ENCODE data around the gene POLA2.
A peak's percentile ranks its signal among the peaks of the same experiment; 100 is the strongest.

The POLA2 gene

DNA sequence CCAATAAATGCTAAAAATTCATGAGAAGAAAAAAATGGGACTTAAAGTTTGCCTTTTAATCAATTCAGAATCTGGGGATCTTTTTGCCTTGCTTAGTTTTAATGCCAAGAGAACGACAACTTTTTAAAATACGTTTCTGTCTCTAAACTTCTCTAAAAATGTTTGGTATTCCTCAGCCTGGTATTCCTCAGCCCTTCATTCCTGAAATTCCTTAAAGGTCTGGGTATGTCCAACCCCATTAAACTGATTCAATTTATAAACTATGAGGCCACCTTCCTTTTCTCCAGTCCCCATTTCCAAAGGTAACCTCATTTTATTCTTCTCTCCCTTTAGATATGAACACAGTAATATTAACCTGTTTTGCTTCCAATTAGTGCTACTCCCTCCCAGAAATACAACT lies 16.6 kb downstream of the POLA2 start:
- DNase-seq, result no peak
- intact Hi-C loops (cut with DNase I), result no loop called here

DNA sequence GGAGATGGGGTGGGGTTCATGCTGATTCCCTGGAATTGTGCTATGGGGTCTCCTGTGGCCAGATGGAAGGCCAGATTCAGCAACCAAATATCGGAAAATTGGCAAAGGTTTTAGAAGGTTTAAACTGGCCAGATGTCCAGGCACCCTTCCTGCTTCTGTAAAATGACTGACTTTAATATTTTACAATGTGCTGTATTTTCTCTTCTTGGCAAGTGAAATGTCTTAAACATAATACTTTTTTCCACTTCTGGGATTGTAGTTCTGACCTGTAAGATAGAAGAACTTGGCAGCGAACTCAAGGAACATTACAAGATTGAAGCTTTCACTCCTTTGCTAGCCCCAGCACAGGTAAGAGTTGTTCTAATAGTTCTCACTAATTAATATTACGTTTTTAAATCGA lies 17.5 kb downstream of the POLA2 start:
- intact Hi-C loops (cut with DNase I), result no loop called here
- DNase-seq, result no peak

DNA sequence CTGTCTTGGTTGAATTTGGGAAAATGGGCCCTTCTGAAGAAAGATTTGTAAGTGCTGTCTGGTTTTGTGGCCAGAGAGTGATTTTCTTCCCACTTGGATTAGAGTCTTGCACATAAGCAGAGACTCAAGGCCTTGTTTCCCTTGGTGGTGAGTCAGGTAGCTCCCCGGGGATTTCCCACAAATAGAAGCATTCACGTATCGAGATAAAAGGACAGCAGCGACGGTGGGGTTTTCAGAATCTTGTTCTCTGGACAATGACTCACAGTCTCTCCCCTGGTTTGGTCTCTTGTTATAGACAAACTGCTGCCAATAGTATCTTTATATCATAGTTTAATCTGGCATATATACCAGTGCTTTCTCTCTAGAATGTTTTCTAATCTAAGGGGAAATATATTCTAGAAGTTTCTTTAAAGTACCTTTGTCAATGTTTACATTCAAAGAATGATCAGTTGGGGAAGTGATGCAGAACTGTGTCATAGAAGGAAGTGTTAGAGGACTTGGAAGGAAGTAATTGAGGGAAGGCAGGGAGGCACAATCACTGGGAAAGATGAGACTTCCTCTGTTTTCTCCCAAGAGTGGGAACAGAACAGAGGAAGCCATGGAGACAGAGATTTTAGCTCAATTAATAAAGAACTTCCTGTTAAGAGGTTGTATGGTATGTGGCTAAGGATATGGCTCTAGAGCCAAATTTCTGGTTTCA lies 18.1 kb downstream of the POLA2 start:
- DNase-seq, result no peak
- intact Hi-C loops (cut with DNase I), result no loop called here

DNA sequence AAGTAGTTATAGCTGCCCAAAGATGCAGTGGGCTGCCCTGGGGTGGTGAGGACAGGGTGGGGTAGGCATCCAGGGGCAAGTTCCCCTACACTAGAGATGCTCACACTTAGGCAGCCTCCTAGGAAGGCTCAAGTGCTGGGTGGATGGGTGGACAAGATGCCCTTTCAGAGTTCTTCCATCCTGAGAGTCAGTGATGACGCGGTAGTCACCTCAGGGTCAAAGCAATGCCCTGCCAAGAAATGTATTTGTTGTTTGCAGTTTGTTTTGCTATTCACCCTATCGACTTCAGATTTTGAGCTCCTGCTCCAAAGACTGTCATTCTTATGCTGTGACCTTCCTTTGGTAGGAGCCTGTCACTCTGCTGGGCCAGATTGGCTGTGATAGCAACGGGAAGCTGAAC lies 18.9 kb downstream of the POLA2 start:
- DNase-seq, result no peak
- intact Hi-C loops (cut with DNase I), result no loop called here

DNA sequence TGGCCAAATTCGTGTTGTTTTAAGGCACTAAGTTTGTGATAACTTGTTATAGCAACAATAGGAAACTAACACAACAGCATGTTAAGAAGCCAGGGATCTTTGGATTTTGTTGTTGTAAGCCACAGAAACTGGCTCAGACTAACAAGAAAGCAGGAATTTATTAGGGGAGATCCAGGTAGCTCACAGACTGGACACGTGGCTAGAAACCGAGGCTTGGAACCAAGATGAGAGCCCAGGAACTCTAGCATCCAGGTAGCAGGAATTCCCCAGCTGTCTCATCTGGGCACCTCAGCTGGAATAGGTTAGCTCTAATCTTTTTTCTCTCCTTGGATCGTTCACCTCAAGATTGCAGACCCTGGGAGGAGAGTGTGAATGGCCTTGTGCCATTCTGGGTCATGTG lies 24.9 kb downstream of the POLA2 start:
- intact Hi-C loops (cut with DNase I), result no loop called here
- no peak for DNase-seq

DNA sequence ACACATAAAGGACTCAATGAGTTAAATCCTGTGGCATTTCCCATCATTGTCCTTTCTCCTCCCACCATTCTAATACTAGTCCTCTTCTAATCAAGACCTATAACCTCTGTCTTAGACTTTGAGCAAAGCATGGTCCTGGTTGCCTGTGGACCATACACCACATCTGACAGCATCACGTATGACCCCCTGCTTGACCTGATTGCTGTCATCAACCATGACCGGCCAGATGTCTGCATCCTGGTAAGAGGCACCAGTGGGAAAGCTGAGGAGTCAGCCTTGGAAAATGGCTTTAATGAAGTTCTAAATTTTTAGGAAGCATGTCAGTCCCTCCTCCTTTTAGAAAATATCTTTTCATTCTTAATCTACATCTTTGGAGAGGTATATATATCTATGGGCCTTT lies 25.8 kb downstream of the POLA2 start:
- intact Hi-C loops (cut with DNase I), result no loop called here

DNA sequence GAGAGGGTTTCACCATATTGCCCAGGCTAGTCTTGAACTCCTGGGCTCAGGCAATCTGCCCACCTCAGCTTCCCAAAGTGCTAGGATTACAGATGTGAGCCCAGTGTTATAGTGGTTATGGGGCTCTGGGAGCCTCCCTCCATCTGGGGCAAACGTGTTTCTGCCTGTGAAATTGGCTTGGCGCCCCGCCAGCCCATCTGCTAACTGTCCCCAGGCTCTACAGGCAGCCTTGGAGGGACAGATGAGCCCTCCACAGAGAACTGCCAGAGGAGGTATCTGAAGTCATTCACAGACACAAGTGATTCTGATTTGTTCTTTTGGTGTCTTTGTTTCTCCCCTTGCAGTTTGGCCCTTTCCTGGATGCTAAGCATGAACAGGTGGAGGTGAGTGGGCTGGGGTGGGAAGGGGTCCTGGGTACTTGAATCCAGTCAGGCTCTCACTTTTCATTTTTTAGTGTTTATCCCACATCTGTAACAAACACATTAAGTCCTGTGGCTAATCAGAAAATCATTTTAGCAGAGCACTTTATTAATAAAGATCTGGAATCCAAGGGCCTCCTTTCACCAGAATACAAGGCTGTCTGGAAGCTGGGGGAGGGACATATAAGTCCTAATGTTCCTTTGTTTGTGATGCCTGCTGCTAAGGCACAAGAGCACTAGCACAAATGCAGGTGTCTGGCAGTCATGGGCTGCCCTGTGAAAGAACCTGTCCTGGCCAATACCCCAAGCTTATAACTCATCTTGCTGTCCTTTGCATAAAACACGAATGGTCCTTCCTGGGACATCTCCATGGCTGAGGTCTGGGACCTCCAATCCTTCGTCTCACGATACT lies 27.2 kb downstream of the POLA2 start:
- intact Hi-C loops (cut with DNase I), result no loop called here
- DNase-seq, result peak in 7 of 10 donors; percentile 50 to 93 (median 70)

More for the DNA sequence above, 25.8 kb downstream of the POLA2 start:
- peak in 1 of 10 donors; percentile 1 for DNase-seq

DNA sequence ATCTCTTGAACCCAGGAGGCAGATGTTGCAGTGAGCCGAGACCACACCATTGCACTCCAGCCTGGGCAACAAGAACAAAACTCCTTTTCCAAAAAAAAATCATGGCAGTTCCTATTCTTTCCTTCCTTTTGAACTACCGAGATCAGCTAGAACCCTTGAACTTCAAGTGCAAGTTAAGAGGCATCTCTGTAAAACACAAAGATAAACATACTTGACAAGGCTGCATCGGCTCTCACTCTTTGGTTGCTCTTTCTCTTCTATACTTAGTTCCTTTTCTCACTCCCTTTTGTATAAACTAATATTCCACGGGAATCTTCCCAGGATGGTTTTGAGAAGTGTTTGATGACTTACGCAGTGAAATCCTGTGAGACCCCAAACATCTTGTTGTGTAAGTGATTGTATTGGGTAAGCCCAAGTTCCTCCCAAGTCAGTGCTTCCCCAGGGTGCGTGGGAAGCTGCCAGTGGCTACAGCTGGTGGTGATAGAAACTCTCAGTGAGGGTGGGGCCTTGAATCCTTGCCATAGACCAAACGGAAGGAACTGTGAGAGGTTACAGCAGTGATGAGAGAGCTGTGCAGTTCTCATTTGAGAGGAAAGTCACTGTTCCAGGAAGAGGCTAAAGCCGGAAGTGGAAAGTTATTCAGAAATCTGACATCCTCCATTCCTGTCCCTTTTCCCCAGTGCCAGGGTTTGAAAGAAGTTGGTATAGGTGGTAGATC lies 28.8 kb downstream of the POLA2 start:
- peak in 9 of 10 donors; percentile 42 to 97 (median 80) for DNase-seq
- intact Hi-C loops (cut with DNase I), result loop anchor here (2.0 kb wide), 1 partner anchor 24 kb away; the partner anchor contains the start of gene CDC42EP2

DNA sequence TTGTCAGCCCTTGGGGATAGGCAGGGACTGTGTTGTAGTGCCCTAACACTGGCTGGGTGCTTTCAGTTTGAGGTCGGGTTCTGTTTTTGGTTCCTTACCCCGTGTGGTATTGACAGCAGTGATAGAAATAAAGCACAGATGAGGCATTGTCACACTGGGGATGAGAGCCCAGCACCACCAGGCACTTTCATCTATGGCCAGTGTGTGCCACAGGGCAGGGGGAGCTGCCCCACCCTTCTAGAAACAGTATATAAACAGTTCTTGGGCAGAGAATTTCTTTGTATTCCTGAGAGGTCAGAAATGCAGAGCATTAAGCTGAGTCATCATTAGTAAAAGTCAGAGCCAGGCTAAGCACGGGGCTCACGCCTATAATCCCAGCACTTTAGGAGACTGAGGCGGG lies 29.9 kb downstream of the POLA2 start:
- DNase-seq, result peak; percentile 40 to 97 (median 74)
- intact Hi-C loops (cut with DNase I), result loop anchor here (2.0 kb wide), 1 partner anchor 23 kb away; the partner anchor contains the start of gene CDC42EP2

DNA sequence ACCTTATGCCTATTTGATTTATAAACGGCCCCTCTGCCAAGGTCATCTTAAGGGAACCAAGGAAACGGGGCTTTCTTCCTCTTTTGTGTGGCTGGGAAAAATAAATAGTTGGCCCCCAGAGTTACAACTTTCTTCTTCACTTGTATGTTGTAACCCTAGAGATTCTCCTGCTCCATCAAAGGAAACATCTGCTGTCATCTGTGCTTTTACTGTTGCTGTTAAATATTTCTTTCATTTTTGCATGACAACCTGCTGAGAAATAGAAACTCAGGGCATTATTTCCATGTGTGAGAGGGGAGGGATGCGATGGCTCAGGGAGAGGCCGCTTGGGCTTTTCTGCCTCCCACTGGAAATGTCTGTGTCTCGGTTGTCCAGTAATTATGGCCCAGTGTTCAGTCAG lies 31.1 kb downstream of the POLA2 start:
- DNase-seq, result peak in 2 of 10 donors; percentile 11 to 22
- intact Hi-C loops (cut with DNase I), result no loop called here

DNA sequence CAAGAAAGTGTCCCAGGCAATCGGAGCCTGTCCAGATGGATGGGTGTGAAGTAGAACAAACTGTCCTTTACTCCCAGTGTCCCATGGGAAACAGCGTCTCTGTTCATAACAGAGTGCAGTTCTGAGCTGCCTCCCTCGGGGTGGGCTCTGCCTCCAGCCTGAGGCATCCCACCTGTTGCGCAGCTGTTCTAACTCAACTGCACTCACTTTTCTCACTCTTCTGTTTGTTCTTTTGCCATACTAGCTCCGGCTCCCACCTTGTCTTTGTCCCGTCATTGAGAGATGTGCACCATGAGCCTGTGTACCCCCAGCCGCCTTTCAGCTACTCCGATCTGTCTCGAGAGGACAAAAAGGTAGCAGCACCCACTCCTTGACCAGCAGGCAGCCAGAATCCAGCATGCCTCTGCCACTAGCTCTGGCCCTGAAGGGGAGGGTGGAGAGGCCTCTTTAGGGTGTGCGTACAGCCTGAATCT lies 32.2 kb downstream of the POLA2 start:
- intact Hi-C loops (cut with DNase I), result no loop called here
- DNase-seq, result peak in 3 of 10 donors; percentile 49 to 73 (median 64)

DNA sequence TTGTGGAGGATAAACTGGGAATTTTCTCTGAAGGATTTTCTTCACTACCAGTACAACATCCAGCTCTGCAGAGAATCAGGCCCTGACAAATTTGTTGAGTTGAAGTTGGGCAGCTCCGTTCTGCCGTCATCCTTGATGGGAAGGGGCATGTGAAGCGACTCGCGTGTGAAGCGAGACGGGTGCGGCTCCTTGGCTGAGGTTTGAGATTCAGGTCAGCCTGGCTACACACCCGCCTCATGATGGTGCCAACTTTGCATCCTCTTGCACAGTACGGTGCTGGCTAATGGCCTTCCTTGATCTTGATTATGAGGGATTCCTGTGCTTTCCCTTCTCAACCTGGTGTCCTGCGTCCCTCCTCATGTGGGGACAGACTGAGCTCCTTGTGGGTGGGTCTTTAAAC lies 33.2 kb downstream of the POLA2 start:
- DNase-seq, result peak in 3 of 10 donors; percentile 14 to 56 (median 55)
- intact Hi-C loops (cut with DNase I), result no loop called here

DNA sequence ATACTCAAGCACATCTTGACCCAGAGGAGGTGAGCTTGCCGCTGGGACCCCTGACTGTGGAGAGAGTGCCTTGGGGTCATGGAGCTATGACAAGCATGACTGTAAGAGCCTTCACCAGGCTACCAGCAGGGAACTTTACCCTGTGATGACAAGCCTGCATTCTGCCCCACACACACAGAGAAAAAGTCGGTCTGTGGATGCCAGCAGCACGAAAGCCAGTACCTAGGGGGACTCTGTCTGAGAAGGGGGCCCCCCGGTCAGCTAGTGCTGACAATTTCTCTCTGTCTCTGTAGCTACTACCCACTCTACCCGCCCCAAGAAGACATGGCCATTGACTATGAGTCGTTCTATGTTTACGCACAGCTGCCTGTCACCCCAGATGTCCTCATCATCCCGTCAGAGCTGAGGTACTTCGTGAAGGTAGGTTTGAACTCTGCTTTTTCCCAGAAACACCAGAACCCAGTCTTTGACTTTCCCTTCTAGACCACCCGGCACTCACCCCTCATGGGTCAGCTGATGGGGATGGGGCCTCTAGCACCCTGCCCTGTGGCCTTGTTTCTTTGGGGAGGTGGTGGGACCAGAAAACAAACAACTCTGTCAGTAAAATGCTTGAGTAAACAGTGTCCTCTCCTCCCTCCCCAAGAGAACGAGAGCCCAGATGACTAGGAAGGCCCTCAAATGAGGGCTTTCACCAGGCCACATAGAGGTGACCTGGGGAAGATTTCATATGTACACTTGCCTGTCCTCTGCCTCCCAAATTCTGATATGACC lies 34.0 kb downstream of the POLA2 start:
- intact Hi-C loops (cut with DNase I), result no loop called here
- peak in 3 of 10 donors; percentile 13 to 59 (median 31) for DNase-seq

DNA sequence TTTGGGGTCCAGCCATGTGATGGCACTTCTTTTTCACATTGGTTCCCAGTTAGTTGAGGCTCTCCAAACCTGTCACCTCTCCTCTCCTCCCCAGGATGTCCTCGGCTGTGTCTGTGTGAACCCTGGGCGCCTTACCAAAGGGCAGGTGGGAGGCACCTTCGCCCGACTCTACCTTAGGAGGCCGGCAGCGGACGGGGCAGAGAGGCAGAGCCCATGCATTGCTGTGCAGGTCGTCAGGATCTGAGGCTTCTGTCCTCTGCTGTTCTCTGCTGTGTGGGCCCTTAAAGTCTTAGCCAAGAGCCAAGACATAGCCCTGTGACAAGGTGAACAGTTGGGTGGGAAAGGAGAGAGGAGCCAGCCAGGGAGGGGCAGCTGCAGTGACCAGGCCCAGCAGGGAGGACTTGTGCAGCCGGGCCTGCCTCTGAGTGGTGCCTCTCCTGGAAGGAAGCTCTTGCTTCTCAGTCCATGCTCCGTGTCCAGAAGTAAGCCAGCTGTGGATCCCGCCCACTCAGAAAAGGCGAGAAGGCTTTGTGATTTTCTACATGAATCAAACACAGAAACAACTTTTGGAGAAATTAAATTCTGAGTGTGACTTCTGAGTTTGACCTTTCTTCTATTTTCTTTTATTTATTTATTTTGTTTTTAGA lies 35.4 kb downstream of the POLA2 start:
- peak in 3 of 10 donors; percentile 73 to 88 (median 75) for DNase-seq

DNA sequence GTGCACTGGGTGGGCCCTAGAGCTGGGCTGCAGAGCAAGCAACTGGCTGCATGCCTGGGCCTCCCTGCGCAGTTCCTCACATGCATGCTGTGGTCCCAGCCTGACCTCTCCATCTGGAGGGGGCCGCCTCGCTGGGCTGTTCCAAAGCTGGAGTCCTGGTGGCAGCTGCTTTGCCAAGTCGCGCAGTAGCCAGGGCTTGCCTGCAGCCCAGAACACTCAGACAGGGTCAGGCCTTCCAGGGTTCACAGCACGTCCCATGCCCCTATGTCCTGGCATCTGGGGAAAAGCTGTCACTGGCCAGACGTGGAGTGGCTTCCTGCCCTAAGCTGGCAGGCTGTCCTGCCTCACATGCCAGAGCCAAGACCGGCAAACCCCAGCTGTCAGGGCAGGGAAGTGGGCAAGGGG lies 36.4 kb downstream of the POLA2 start:
- intact Hi-C loops (cut with DNase I), result no loop called here

More for the DNA sequence above, 35.4 kb downstream of the POLA2 start:
- intact Hi-C loops (cut with DNase I), result no loop called here

DNA sequence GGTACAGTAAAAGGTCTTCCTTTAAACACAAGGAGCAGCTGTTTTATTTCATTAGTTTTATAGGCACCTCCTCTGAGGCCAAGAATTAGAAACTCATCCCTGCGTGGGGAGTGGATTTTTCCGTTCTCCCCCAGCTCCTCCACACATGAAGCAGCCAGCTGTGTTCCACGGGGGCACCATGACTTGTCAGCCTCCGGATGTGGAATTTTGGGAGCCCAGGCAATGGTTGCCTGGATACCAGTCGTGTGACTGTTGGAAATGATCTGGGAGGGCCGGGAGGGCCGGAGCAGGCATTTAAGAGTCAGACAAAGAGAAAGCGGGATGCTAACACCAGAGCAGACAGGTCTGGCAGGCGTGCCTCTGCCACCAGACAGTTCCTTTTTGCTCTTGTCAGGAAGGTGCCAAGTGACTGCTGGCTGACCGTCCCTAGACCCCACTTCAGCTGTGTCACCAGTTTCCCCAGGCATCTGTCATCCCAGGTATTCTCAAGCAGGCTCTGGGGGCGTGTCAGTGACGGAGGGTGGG lies 37.0 kb downstream of the POLA2 start:
- intact Hi-C loops (cut with DNase I), result no loop called here
- peak in 8 of 10 donors; percentile 48 to 96 (median 76) for DNase-seq

More for the DNA sequence above, 36.4 kb downstream of the POLA2 start:
- peak in 9 of 10 donors; percentile 47 to 93 (median 67) for DNase-seq

DNA sequence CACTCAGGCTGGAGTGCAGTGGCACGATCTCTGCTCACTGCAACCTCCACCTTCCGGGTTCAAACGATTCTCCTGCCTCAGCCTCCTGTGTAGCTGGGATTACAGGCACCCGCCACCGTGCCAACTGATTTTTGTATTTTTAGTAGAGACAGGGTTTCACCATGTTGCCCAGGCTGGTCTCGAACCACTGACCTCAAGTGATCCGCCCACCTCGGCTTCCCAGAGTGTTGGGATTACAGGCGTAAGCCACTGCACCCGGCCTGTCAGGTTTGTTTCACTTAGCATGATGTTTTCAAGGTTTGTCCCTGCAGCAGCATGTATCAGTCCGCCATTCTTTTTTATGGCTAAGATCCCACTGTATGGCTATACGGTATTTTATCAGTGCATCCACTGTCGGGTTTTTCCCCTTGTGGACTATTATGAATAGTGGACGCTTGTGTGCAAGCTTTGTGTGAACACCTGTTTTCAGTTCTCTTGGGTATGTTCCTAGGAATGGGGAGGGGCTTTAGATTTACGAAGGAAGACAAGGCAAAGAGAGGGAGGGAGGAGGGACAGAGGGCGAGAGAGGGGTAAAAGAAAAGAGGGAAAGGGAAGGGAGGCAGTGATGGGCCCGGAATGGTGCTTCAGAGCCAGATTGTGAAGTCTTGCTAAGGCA lies 39.0 kb downstream of the POLA2 start:
- DNase-seq, result peak in 3 of 10 donors; percentile 25 to 64 (median 40)
- intact Hi-C loops (cut with DNase I), result no loop called here

DNA sequence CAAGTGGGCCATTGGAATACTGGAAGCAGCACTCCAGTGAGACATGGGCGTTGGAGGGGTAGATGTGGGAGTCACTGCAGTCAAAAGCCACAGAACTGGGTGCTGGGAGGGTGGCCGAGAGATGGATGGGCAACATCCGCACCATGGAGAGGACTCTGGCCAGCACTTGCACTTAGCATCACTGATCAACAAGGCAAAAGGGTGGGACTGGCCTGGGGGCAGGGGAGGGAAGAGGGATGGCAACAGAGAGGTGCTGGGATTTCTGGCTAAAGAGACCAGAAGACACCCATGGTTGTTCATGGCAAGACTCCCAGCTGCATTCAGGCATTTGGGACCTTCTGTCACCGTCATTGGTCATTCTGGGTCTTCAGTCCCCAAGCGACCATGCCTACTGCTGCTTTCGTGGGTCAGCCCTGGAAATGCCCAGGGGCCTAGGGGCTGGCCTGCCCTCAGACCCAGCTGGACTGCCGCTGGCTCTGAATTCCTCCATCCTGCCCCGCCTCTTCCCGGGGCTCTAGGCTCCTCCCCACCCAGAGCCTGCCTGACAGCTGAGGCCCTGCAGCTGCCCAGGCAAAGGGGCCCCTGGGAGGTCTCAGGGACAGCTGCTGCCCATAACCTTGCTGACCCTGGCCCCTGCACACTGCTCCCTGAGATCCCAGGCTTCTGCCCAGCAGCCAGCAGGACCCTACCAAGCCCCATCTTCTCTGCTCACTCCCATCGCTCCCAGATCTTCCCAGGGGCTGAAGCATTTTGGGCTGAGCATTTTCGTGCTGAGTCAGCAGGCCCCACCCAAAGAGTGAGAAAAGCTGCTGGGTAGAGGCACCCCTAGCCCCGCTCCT lies 39.9 kb downstream of the POLA2 start:
- DNase-seq, result peak in 7 of 10 donors; percentile 43 to 95 (median 70)
- intact Hi-C loops (cut with DNase I), result no loop called here
